Activated T-cell treated with anti-CD3 and anti-CD28 coated beads, Interleukin-2, amount 50 U/mL, for 1 hour (primary cell): ENCODE results near the gene PTPN1.
"Not testable (repeated sequence)": the region's sequence is repeated elsewhere in the genome, so short reads cannot be mapped to it uniquely, and the experiment has no call there.

ENCODE experiments used
- DNase-seq: peaks from one replicate; pipeline ENCODE4 v3.0.0-alpha.2; 2020

Gene PTPN1

GRCh38 chr20:50561379-50562078 is 51.3 kb downstream of the PTPN1 start:
- DNase-seq, result peak; percentile 47

GRCh38 chr20:50562262-50562701 is 52.1 kb downstream of the PTPN1 start:
- no peak for DNase-seq

GRCh38 chr20:50563133-50563944 is 53.2 kb downstream of the PTPN1 start:
- no peak for DNase-seq

GRCh38 chr20:50565383-50565782 is 55.2 kb downstream of the PTPN1 start:
- DNase-seq, result no peak

- DNase-seq, result no peak
Measured at GRCh38 chr20:50565871-50566270, 55.7 kb downstream of the PTPN1 start.

GRCh38 chr20:50567860-50568548 is 57.8 kb downstream of the PTPN1 start:
- no peak for DNase-seq

GRCh38 chr20:50568549-50568942 is 58.4 kb downstream of the PTPN1 start:
- DNase-seq, result no peak

GRCh38 chr20:50569487-50569863 is 59.3 kb downstream of the PTPN1 start:
- not testable (repeated sequence) for DNase-seq

- no peak for DNase-seq
Measured at GRCh38 chr20:50569864-50570836, 60.0 kb downstream of the PTPN1 start.

GRCh38 chr20:50571466-50571865 is 61.3 kb downstream of the PTPN1 start:
- DNase-seq, result no peak

GRCh38 chr20:50572938-50573777 is 63.0 kb downstream of the PTPN1 start:
- no peak for DNase-seq

GRCh38 chr20:50574108-50574507 is 63.9 kb downstream of the PTPN1 start:
- DNase-seq, result no peak

GRCh38 chr20:50574586-50574985 is 64.4 kb downstream of the PTPN1 start:
- no peak for DNase-seq

- DNase-seq, result peak; percentile 69
Measured at GRCh38 chr20:50575865-50576720, 65.9 kb downstream of the PTPN1 start.

- DNase-seq, result no peak
Measured at GRCh38 chr20:50577175-50578018, 67.2 kb downstream of the PTPN1 start.

GRCh38 chr20:50578061-50578777 is 68.0 kb downstream of the PTPN1 start:
- DNase-seq, result no peak

GRCh38 chr20:50578778-50579165 is 68.6 kb downstream of the PTPN1 start:
- no peak for DNase-seq

GRCh38 chr20:50579511-50579910 is 69.3 kb downstream of the PTPN1 start:
- no peak for DNase-seq
